RWPE1 (cell line): Measurements from ENCODE around the gene CGNL1.
A peak's percentile ranks its signal among the peaks of the same experiment; 100 is the strongest.

Source experiments
- CTCF ChIA-PET: fragments of 350-600 bp; sonication (Branson Sonifier 250); formaldehyde crosslinking; extraction: SDS; loops from one replicate; lab custom pipeline; 2021; lab: Yijun Ruan, JAX
- POLR2A ChIA-PET: fragments of 400-600 bp; formaldehyde crosslinking; extraction: SDS; loops from one replicate; lab custom pipeline; 2020; ENCODE audit warnings: antibody characterized with exemption; ENCODE audit not compliant: low non-redundant PET; lab: Yijun Ruan, JAX
- DNase-seq: peaks from one replicate; pipeline ENCODE4 v3.0.0; 2012; ENCODE audit warnings: low spot score
- H3K27ac ChIP-seq: fragments of 450-650 bp; 2 replicates; pipeline ENCODE4 v1.5.1; 2017
- CTCF ChIP-seq: fragments of 450-650 bp; conservative IDR thresholded peaks from 2 replicates; pipeline ENCODE4 v1.5.1; 2017; ENCODE audit warnings: low read depth, mild to moderate bottlenecking

Gene CGNL1

GRCh38 chr15:57567891-57568290, 191.6 kb downstream of the CGNL1 start:
- POLR2A ChIA-PET, result no interaction called here
- CTCF ChIA-PET, result interaction anchor here (0.6 kb wide), 1 partner anchor 248 kb away, joined by 4 read pairs; no protein-coding TSS in a partner anchor
- H3K27ac ChIP-seq, result no peak overlapping the region
- no peak for DNase-seq
- TF ChIP-seq CTCF, result no peak

GRCh38 chr15:57568299-57568698, 192.0 kb downstream of the CGNL1 start:
- DNase-seq, result no peak
- H3K27ac ChIP-seq, result no peak overlapping the region
- no peak for TF ChIP-seq CTCF
- ChIA-PET CTCF (interaction anchor here (0.6 kb wide), 1 partner anchor 248 kb away, joined by 4 read pairs; no protein-coding TSS in a partner anchor), POLR2A (no interaction called here)

GRCh38 chr15:57570340-57570739, 194.0 kb downstream of the CGNL1 start:
- TF ChIP-seq CTCF, result no peak
- H3K27ac ChIP-seq, result peak overlapping the region; percentile 78
- DNase-seq, result no peak
- POLR2A ChIA-PET, result no interaction called here
- CTCF ChIA-PET, result no interaction called here

- no peak for TF ChIP-seq CTCF
- DNase-seq, result peak; percentile 86
- POLR2A ChIA-PET, result no interaction called here
- peak overlapping the region; percentile 87 for H3K27ac ChIP-seq
- CTCF ChIA-PET, result no interaction called here
These were observed 194.7 kb downstream of the CGNL1 start for GRCh38 chr15:57570994-57571393.

GRCh38 chr15:57571725-57572124, 195.4 kb downstream of the CGNL1 start:
- TF ChIP-seq CTCF, result no peak
- peak overlapping the region; percentile 87 for H3K27ac ChIP-seq
- no peak for DNase-seq
- CTCF ChIA-PET, result no interaction called here
- POLR2A ChIA-PET, result no interaction called here

- POLR2A ChIA-PET, result no interaction called here
- CTCF ChIA-PET, result no interaction called here
These were observed 196.2 kb downstream of the CGNL1 start for GRCh38 chr15:57572468-57572867.

More at GRCh38 chr15:57572468-57572867, 196.2 kb downstream of the CGNL1 start:
- TF ChIP-seq CTCF, result no peak
- no peak overlapping the region for H3K27ac ChIP-seq
- DNase-seq, result no peak
